B cell (primary cell): ENCODE results near the gene WDR48. TPM values are rescaled to one million over a fixed set of nuclear protein-coding genes. Genes with fewer than 3 reads are reported as not detected.

Experiments used
- ATAC-seq: fragments of 200-7000 bp; cut with Tn5 transposase; one replicate; pipeline ENCODE4 v1.10.0; 2021; ENCODE audit warnings: low read depth, mild to moderate bottlenecking, moderate number of reproducible peaks, moderate library complexity
- CTCF ChIA-PET: fragments of 350-600 bp; sonication (Branson Sonifier 250); formaldehyde crosslinking; loops from one replicate; lab custom pipeline; 2021; ENCODE audit warnings: antibody characterized with exemption, inconsistent platforms; lab: Charles Lee
- POLR2A ChIA-PET: fragments of 350-600 bp; sonication (Branson Sonifier 250); formaldehyde crosslinking; loops from one replicate; lab custom pipeline; 2021; ENCODE audit warnings: antibody characterized with exemption; lab: Charles Lee
- DNase-seq: peaks from one replicate; pipeline ENCODE4 v3.0.0; 2013
- H2AFZ ChIP-seq: 2 replicates; pipeline ENCODE4 v1.6.1; 2012; ENCODE audit warnings: mild to moderate bottlenecking, low read depth, low read length; ENCODE audit not compliant: insufficient read depth, poor library complexity, severe bottlenecking
- H3K27ac ChIP-seq, 2 donors: 1 replicate in 1 of 2; 2 replicates in 1 of 2; pipeline ENCODE4 v1.5.1; 2012 to 2013; ENCODE audit warnings: low read length in 2 of 2, mild to moderate bottlenecking in 2 of 2, moderate library complexity in 1 of 2
- H3K27me3 ChIP-seq, 4 experiments: fragments of 200-600 bp in 1 of 4; sonication (generic) in 1 of 4; replicated peaks in 1 of 4; 1 replicate in 2 of 4; 2 replicates in 2 of 4; pipeline versions ENCODE4 v1.6.1 to v1.7.0; 2013 to 2016; ENCODE audit warnings: low read length in 3 of 4, mild to moderate bottlenecking in 2 of 4, mixed read lengths in 1 of 4, moderate library complexity in 1 of 4; ENCODE audit not compliant: insufficient read depth in 4 of 4, control insufficient read depth in 3 of 4; ENCODE audit errors: control extremely low read depth in 1 of 4
- H3K36me3 ChIP-seq, 2 experiments: replicated peaks in 1 of 2; 1 replicate in 1 of 2; 2 replicates in 1 of 2; pipeline versions ENCODE4 v1.6.1 to v1.7.1; 2013; ENCODE audit warnings: low read length in 1 of 2; ENCODE audit not compliant: insufficient read depth in 2 of 2, control insufficient read depth in 1 of 2; ENCODE audit errors: control extremely low read depth in 1 of 2, extremely low read depth in 1 of 2
- H3K4me1 ChIP-seq, 2 donors: fragments of 200-600 bp in 1 of 2; sonication (generic) in 1 of 2; 1 replicate in 1 of 2; 2 replicates in 1 of 2; pipeline versions ENCODE4 v1.5.1 to v1.6.1; 2013 to 2017; ENCODE audit warnings: low read length in 2 of 2; ENCODE audit not compliant: control insufficient read depth in 2 of 2, insufficient read depth in 2 of 2
- H3K4me2 ChIP-seq: replicated peaks from 2 replicates; pipeline ENCODE3; 2012; ENCODE audit warnings: mild to moderate bottlenecking, low read depth, low read length; ENCODE audit not compliant: poor library complexity, severe bottlenecking
- H3K4me3 ChIP-seq, 5 experiments: fragments of 200-600 bp in 1 of 5; sonication (generic) in 1 of 5; 1 replicate in 3 of 5; 2 replicates in 2 of 5; pipeline versions ENCODE4 v1.5.1 to v1.7.0; 2011 to 2016; ENCODE audit warnings: low read length in 4 of 5, mild to moderate bottlenecking in 4 of 5, low read depth in 2 of 5, control low read depth in 1 of 5, moderate library complexity in 1 of 5; ENCODE audit not compliant: insufficient read depth in 1 of 5; ENCODE audit errors: control extremely low read depth in 1 of 5, extremely low read depth in 1 of 5
- H3K79me2 ChIP-seq: fragments of 200-600 bp; sonication (generic); one replicate; pipeline ENCODE4 v1.6.0; 2016; ENCODE audit warnings: low read length; ENCODE audit not compliant: control insufficient read depth, insufficient read depth
- H3K9ac ChIP-seq: fragments of 200-600 bp; sonication (generic); 2 replicates; pipeline ENCODE4 v1.6.1; 2017; ENCODE audit warnings: mild to moderate bottlenecking, low read length, moderate library complexity
- H3K9me3 ChIP-seq, 3 donors: one replicate each; pipeline versions ENCODE4 v1.6.1 to v1.7.1; 2013; ENCODE audit warnings: low read length in 2 of 3; ENCODE audit not compliant: control insufficient read depth in 2 of 3, insufficient read depth in 1 of 3; ENCODE audit errors: control extremely low read depth in 1 of 3
- H4K20me1 ChIP-seq: 2 replicates; pipeline ENCODE4 v1.6.0; 2012; ENCODE audit warnings: mild to moderate bottlenecking, low read length; ENCODE audit not compliant: insufficient read depth, control insufficient read depth, poor library complexity, severe bottlenecking
- H3K27ac Mint-ChIP-seq: one replicate; pipeline ENCODE4 v1.8.0; 2021; ENCODE audit warnings: mixed read lengths
- H3K27me3 Mint-ChIP-seq: one replicate; pipeline ENCODE4 v1.8.0; 2021; ENCODE audit warnings: mixed read lengths
- H3K4me1 Mint-ChIP-seq: one replicate; pipeline ENCODE4 v1.8.0; 2021; ENCODE audit warnings: mixed read lengths
- H3K4me3 Mint-ChIP-seq: one replicate; pipeline ENCODE4 v1.8.0; 2021; ENCODE audit warnings: mixed read lengths
- H3K9me3 Mint-ChIP-seq: one replicate; pipeline ENCODE4 v1.8.0; 2022; ENCODE audit warnings: mixed read lengths; ENCODE audit not compliant: insufficient read depth
- CTCF ChIP-seq: fragments of 200-600 bp; IDR thresholded peaks from one replicate; pipeline ENCODE4 v1.8.0; 2022; ENCODE audit warnings: antibody characterized with exemption, mild to moderate bottlenecking
- EZH2 ChIP-seq: IDR thresholded peaks from 2 replicates; pipeline ENCODE4 v1.6.1; 2012; ENCODE audit warnings: borderline replicate concordance, low read depth, mild to moderate bottlenecking, moderate library complexity, low read length; ENCODE audit not compliant: insufficient read depth, poor library complexity, severe bottlenecking
- WGBS: methylation state at CpG from one replicate; pipeline ENCODE4 v1.1.5; 2013; ENCODE audit warnings: missing lambda C conversion rate; ENCODE audit not compliant: insufficient coverage; 5-methylcytosine and 5-hydroxymethylcytosine counted together
- intact Hi-C: fragments of 100-400 bp; cut with micrococcal nuclease; formaldehyde crosslinking; loops from one replicate; pipeline ENCODE4 v1.10.0; 2022
- polyA plus RNA-seq: library from polyadenylated mRNA; depleted of rRNA; stranded (reverse); fragments of >200 nt; gene quantifications from 2 replicates; pipeline ENCODE4 v1.2.3, GENCODE V29; 2012
- total RNA-seq, 2 donors: library from RNA; stranded (reverse); fragments of 120-200 nt in 1 of 2; gene quantifications; 1 replicate in 1 of 2; 2 replicates in 1 of 2; pipeline versions ENCODE4 v1.2.3 to v1.2.4, GENCODE V29; 2013 to 2022

Gene WDR48
- total and polyA plus RNA-seq, 2 donors (not counting 1 experiment from before 2014, with no cell fraction given): 20.8 to 68.6 TPM

GRCh38 chr3:39094851-39095677, 43.2 kb downstream of the WDR48 start:
- ChIA-PET POLR2A (no interaction called here), CTCF (interaction anchor here (0.9 to 1.8 kb wide), 3 partner anchors 193 to 196 kb away, joined by 3 to 8 read pairs (median 3); no protein-coding TSS in a partner anchor)
- no peak for ATAC-seq

More at GRCh38 chr3:39094851-39095677, 43.2 kb downstream of the WDR48 start:
- Histone ChIP-seq H3K9ac (no peak overlapping the region), H3K27ac (no peak overlapping the region), H3K9me3 (no peaks in the 10 kb centered on the region), H2AFZ (no peak overlapping the region), H3K4me1 (no peaks in the 10 kb centered on the region), H3K79me2 (peaks cover under 1% of the 10 kb centered on the region), H4K20me1 (peaks cover 21% of the 10 kb centered on the region), H3K36me3 (peaks cover 1 to 88% of the 10 kb centered on the region in 2 experiments), H3K4me3 (no peak overlapping the region), H3K27me3 (no peaks in the 10 kb centered on the region), H3K4me2 (no peak overlapping the region)
- no peaks in the 10 kb centered on the region for H3K4me1 Mint-ChIP-seq
- no peak for DNase-seq
- TF ChIP-seq CTCF: no peak
- no peak for TF ChIP-seq EZH2
- WGBS: 96% methylated on average over 4 of the region's 7 CpGs
- H3K27me3 Mint-ChIP-seq: no peaks in the 10 kb centered on the region
- no peak overlapping the region for H3K27ac Mint-ChIP-seq
- no peak overlapping the region for H3K4me3 Mint-ChIP-seq
- H3K9me3 Mint-ChIP-seq: no peaks in the 10 kb centered on the region
- intact Hi-C loops: no loop called here
